ENCODE results near the gene PC. TPM values are rescaled to one million over a fixed set of nuclear protein-coding genes. Genes with fewer than 3 reads are reported as not detected.
A peak's percentile ranks its signal among the peaks of the same experiment; 100 is the strongest.
"Not testable (repeated sequence)": the region's sequence is repeated elsewhere in the genome, so short reads cannot be mapped to it uniquely, and the experiment has no call there.

Gene PC
- total RNA-seq, 1 donor from 2014 or later = 49.1 TPM

GRCh38 chr11:66840317-66841091, 117.7 kb downstream of the PC start:
- TF ChIP-seq, protein P1, sequence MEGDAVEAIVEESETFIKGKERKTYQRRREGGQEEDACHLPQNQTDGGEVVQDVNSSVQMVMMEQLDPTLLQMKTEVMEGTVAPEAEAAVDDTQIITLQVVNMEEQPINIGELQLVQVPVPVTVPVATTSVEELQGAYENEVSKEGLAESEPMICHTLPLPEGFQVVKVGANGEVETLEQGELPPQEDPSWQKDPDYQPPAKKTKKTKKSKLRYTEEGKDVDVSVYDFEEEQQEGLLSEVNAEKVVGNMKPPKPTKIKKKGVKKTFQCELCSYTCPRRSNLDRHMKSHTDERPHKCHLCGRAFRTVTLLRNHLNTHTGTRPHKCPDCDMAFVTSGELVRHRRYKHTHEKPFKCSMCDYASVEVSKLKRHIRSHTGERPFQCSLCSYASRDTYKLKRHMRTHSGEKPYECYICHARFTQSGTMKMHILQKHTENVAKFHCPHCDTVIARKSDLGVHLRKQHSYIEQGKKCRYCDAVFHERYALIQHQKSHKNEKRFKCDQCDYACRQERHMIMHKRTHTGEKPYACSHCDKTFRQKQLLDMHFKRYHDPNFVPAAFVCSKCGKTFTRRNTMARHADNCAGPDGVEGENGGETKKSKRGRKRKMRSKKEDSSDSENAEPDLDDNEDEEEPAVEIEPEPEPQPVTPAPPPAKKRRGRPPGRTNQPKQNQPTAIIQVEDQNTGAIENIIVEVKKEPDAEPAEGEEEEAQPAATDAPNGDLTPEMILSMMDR (IDR thresholded peaks at IDR 0.05) = no peak
- H3K27ac Mint-ChIP-seq (ENCODE audit: unreplicated experiment) = peak overlapping the region; percentile 12
- H3K36me3 Mint-ChIP-seq (ENCODE audit: unreplicated experiment) = peaks cover 11% of the 10 kb centered on the region
- no peaks in the 10 kb centered on the region for H3K27me3 Mint-ChIP-seq (ENCODE audit: unreplicated experiment)
- H3K9me3 Mint-ChIP-seq (ENCODE audit: unreplicated experiment) = no peaks in the 10 kb centered on the region
- no peak for DNase-seq (ENCODE audit: extremely low spot score, unreplicated experiment)
- no peak overlapping the region for H3K4me3 Mint-ChIP-seq (ENCODE audit: unreplicated experiment)
- H3K4me1 Mint-ChIP-seq (ENCODE audit: unreplicated experiment) = peaks cover 39% of the 10 kb centered on the region

- no peak for DNase-seq (ENCODE audit: extremely low spot score, unreplicated experiment)
- H3K9me3 Mint-ChIP-seq (ENCODE audit: unreplicated experiment) = no peaks in the 10 kb centered on the region
- peaks cover 7% of the 10 kb centered on the region for H3K36me3 Mint-ChIP-seq (ENCODE audit: unreplicated experiment)
- H3K4me3 Mint-ChIP-seq (ENCODE audit: unreplicated experiment) = no peak overlapping the region
- H3K4me1 Mint-ChIP-seq (ENCODE audit: unreplicated experiment) = peaks cover 17% of the 10 kb centered on the region
- no peaks in the 10 kb centered on the region for H3K27me3 Mint-ChIP-seq (ENCODE audit: unreplicated experiment)
- TF ChIP-seq, protein P1 (IDR thresholded peaks at IDR 0.05) = no peak
- peak overlapping the region; percentile 67 for H3K27ac Mint-ChIP-seq (ENCODE audit: unreplicated experiment)
These were observed 122.3 kb downstream of the PC start for GRCh38 chr11:66835768-66836405.

DNA sequence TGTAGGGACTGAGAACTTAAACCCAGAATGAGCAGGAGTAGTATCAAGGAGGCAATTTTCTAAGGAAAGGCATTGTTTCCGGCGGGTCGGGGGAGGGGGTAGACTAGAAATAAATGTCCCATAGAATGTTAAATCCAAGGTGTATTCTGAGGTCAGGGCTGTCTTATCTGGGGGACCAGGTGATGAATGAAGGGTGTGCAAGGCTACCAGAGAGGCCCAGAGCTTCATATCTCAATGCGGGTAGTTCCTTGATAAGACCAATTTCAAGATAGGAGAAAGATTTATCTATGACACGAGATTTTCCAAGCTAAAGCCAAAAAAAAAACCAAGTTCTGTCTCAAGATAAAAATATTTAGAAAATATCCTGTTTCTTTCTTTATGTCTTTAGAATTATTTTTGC, 123.2 kb downstream of the PC start:
- peaks cover 15% of the 10 kb centered on the region for H3K4me1 Mint-ChIP-seq (ENCODE audit: unreplicated experiment)
- H3K27ac Mint-ChIP-seq (ENCODE audit: unreplicated experiment) = peak overlapping the region; percentile 67
- H3K36me3 Mint-ChIP-seq (ENCODE audit: unreplicated experiment) = peaks cover 7% of the 10 kb centered on the region
- no peaks in the 10 kb centered on the region for H3K9me3 Mint-ChIP-seq (ENCODE audit: unreplicated experiment)
- TF ChIP-seq, protein P1 (IDR thresholded peaks at IDR 0.05) = no peak
- no peak overlapping the region for H3K4me3 Mint-ChIP-seq (ENCODE audit: unreplicated experiment)
- no peak for DNase-seq (ENCODE audit: extremely low spot score, unreplicated experiment)
- H3K27me3 Mint-ChIP-seq (ENCODE audit: unreplicated experiment) = no peaks in the 10 kb centered on the region

DNA sequence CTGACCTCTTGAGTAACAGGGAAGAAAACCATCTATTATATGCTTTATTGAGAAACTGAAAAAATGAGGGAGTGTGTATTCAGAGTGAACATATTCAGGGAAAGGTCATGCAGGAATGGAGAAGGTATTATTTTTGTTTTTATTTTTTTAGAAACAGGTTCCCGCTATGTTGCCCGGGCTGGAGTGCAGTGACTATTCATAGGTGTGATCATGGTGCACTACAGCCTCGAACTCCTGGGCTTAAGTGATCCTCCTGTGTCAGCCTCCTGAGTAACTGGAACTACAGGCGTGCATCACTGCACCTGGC, 123.7 kb downstream of the PC start:
- no peaks in the 10 kb centered on the region for H3K27me3 Mint-ChIP-seq (ENCODE audit: unreplicated experiment)
- H3K9me3 Mint-ChIP-seq (ENCODE audit: unreplicated experiment) = no peaks in the 10 kb centered on the region
- peak overlapping the region; percentile 44 for H3K27ac Mint-ChIP-seq (ENCODE audit: unreplicated experiment)
- TF ChIP-seq, protein P1 (IDR thresholded peaks at IDR 0.05) = no peak
- peaks cover 15% of the 10 kb centered on the region for H3K4me1 Mint-ChIP-seq (ENCODE audit: unreplicated experiment)
- peaks cover 6% of the 10 kb centered on the region for H3K36me3 Mint-ChIP-seq (ENCODE audit: unreplicated experiment)
- no peak overlapping the region for H3K4me3 Mint-ChIP-seq (ENCODE audit: unreplicated experiment)
- DNase-seq (ENCODE audit: extremely low spot score, unreplicated experiment) = no peak

GRCh38 chr11:66824573-66824972, 133.6 kb downstream of the PC start:
- H3K4me3 Mint-ChIP-seq (ENCODE audit: unreplicated experiment); H3K9me3 Mint-ChIP-seq (ENCODE audit: unreplicated experiment); H3K4me1 Mint-ChIP-seq (ENCODE audit: unreplicated experiment); H3K36me3 Mint-ChIP-seq (ENCODE audit: unreplicated experiment); H3K27ac Mint-ChIP-seq (ENCODE audit: unreplicated experiment); DNase-seq (ENCODE audit: extremely low spot score, unreplicated experiment); H3K27me3 Mint-ChIP-seq (ENCODE audit: unreplicated experiment): not testable (repeated sequence)

Data from osteocyte (in vitro differentiated cells).